ENCODE results near the gene CEACAM6. TPM values are rescaled to one million over a fixed set of nuclear protein-coding genes. Genes with fewer than 3 reads are reported as not detected.

Gene CEACAM6
- total and polyA plus RNA-seq, 2 experiments from 2014 or later = not detected

GRCh38 chr19:41774515-41774980 lies 19.2 kb downstream of the CEACAM6 start (continued):
- no peak for TF ChIP-seq ZNF462 (CRISPR knock-in tag; IDR thresholded peaks at IDR 0.05)
- no peak for TF ChIP-seq EZH2phosphoT487 (IDR thresholded peaks at IDR 0.05; ENCODE audit: unreplicated experiment)
- no peak for TF ChIP-seq ZNF114 (CRISPR knock-in tag; IDR thresholded peaks at IDR 0.05)
- TF ChIP-seq CTCF (conservative IDR thresholded peaks at IDR 0.05; ENCODE audit: low read depth in 2 of 2) = no peak
- TF ChIP-seq CREB1 (CRISPR knock-in tag; IDR thresholded peaks at IDR 0.05; ENCODE audit: low read depth) = no peak
- no peak for TF ChIP-seq ETS1 (IDR thresholded peaks at IDR 0.05)

- H3K4me3 ChIP-seq = no peak overlapping the region
- ATAC-seq = no peak
- no peaks in the 10 kb centered on the region for H3K27me3 ChIP-seq (ENCODE audit: insufficient read depth)
- no peaks in the 10 kb centered on the region for H4K20me1 ChIP-seq (replicated peaks; ENCODE audit: insufficient read depth)
- H3K4me1 ChIP-seq (ENCODE audit: insufficient read depth) = peaks cover 7% of the 10 kb centered on the region; the same call in 1 of the 2 replicates
- no peaks in the 10 kb centered on the region for H3K79me2 ChIP-seq (replicated peaks; ENCODE audit: insufficient read depth)
- peak overlapping the region; percentile 47; the same call in 1 of the 2 replicates for H3K4me2 ChIP-seq
- H2AFZ ChIP-seq = peak overlapping the region; percentile 18; the same call in 1 of the 2 replicates
- no peaks in the 10 kb centered on the region for H3K9me2 ChIP-seq (ENCODE audit: insufficient read depth)
- H3K36me3 ChIP-seq (ENCODE audit: insufficient read depth) = no peaks in the 10 kb centered on the region
- peaks cover 5% of the 10 kb centered on the region for H3K27me3 Mint-ChIP-seq (ENCODE audit: insufficient read depth, low read depth, poor library complexity)
- H3K27ac ChIP-seq (ENCODE audit: low read depth) = no peak overlapping the region
- no peaks in the 10 kb centered on the region for H3K9me3 Mint-ChIP-seq
- H3F3A ChIP-seq (replicated peaks; ENCODE audit: low read depth) = no peaks in the 10 kb centered on the region
- DNase-seq (ENCODE audit: low spot score) = no peak
- H3K4me1 Mint-ChIP-seq = peaks cover 16% of the 10 kb centered on the region
- no peak overlapping the region for H3K4me3 Mint-ChIP-seq
- no peaks in the 10 kb centered on the region for H3K36me3 Mint-ChIP-seq (ENCODE audit: low read depth)
- H3K27ac Mint-ChIP-seq = no peak overlapping the region
- no peak for TF ChIP-seq JUNB (IDR thresholded peaks at IDR 0.05; ENCODE audit: unreplicated experiment)
- no peak for TF ChIP-seq CREB1 (CRISPR knock-in tag; IDR thresholded peaks at IDR 0.05; ENCODE audit: low read depth)
- TF ChIP-seq ETS1 (IDR thresholded peaks at IDR 0.05) = no peak
- no peak for TF ChIP-seq EZH2 (IDR thresholded peaks at IDR 0.05; ENCODE audit: low read depth, unreplicated experiment)
- no peak for TF ChIP-seq REST (IDR thresholded peaks at IDR 0.05; ENCODE audit: unreplicated experiment)
Observed at GRCh38 chr19:41776700-41777099, 21.4 kb downstream of the CEACAM6 start.

Measured in GM23338 (cell line).